HAP-1 (cell line): Measurements from ENCODE around the gene TSLP.

Experiments used
- DNase-seq, 2 experiments: peaks; one replicate each; pipeline ENCODE4 v3.0.0-alpha.2; 2016 to 2020; ENCODE audit warnings: low spot score in 2 of 2
- H3K27me3 ChIP-seq: fragments of 250-450 bp; sonication (Bioruptor Pico); 2 replicates; pipeline ENCODE4 v1.5.1; 2020; ENCODE audit warnings: low read depth, mild to moderate bottlenecking, moderate library complexity
- H3K36me3 ChIP-seq: fragments of 250-450 bp; sonication (Bioruptor Pico); replicated peaks from 2 replicates; pipeline ENCODE4 v1.5.1; 2020; ENCODE audit warnings: mild to moderate bottlenecking
- H3K4me1 ChIP-seq: fragments of 250-450 bp; sonication (Bioruptor Pico); 2 replicates; pipeline ENCODE4 v1.5.1; 2020; ENCODE audit warnings: mild to moderate bottlenecking
- H3K4me3 ChIP-seq: fragments of 250-450 bp; sonication (Bioruptor Pico); 2 replicates; pipeline ENCODE4 v1.5.1; 2020; ENCODE audit warnings: mild to moderate bottlenecking, moderate library complexity
- H3K9me3 ChIP-seq: fragments of 250-450 bp; sonication (Bioruptor Pico); 2 replicates; pipeline ENCODE4 v1.5.1; 2020; ENCODE audit warnings: mild to moderate bottlenecking, moderate library complexity
- in situ Hi-C: fragments of 300-500 bp; cut with MboI; formaldehyde crosslinking; loops from 3 replicates; pipeline ENCODE4 v1.14.3; 2020; ENCODE audit warnings: low sequenced_read_pairs, inconsistent platforms, mixed read lengths

The TSLP gene

GRCh38 chr5:111113678-111114077 lies 42.2 kb downstream of the TSLP start:
- Histone ChIP-seq H3K27me3 (no peaks in the 10 kb centered on the region), H3K4me1 (peaks cover 2% of the 10 kb centered on the region; the same call in 1 of the 2 replicates), H3K36me3 (peaks cover 60% of the 10 kb centered on the region), H3K4me3 (no peak overlapping the region), H3K9me3 (no peaks in the 10 kb centered on the region)
- in situ Hi-C loops = no loop called here
- peak in 1 of 2 experiments; percentile 41 for DNase-seq

- in situ Hi-C loops = no loop called here
- H3K9me3 ChIP-seq = no peaks in the 10 kb centered on the region
- H3K27me3 ChIP-seq = no peaks in the 10 kb centered on the region
- H3K4me3 ChIP-seq = no peak overlapping the region
- peaks cover 58% of the 10 kb centered on the region for H3K36me3 ChIP-seq
- peaks cover 2% of the 10 kb centered on the region; the same call in 1 of the 2 replicates for H3K4me1 ChIP-seq
- DNase-seq = no peak
These were observed 43.7 kb downstream of the TSLP start for GRCh38 chr5:111115229-111115628.

GRCh38 chr5:111116550-111116949 lies 45.0 kb downstream of the TSLP start:
- Histone ChIP-seq H3K4me3 (no peak overlapping the region), H3K4me1 (peaks cover 2% of the 10 kb centered on the region; the same call in 1 of the 2 replicates), H3K9me3 (no peaks in the 10 kb centered on the region), H3K36me3 (peaks cover 60% of the 10 kb centered on the region), H3K27me3 (no peaks in the 10 kb centered on the region)
- in situ Hi-C loops = no loop called here
- no peak for DNase-seq

- Histone ChIP-seq H3K27me3 (no peaks in the 10 kb centered on the region), H3K9me3 (no peaks in the 10 kb centered on the region), H3K4me1 (peaks cover 2% of the 10 kb centered on the region; the same call in 1 of the 2 replicates), H3K36me3 (peaks cover 65% of the 10 kb centered on the region), H3K4me3 (no peak overlapping the region)
- in situ Hi-C loops = no loop called here
- peak in 1 of 2 experiments; percentile 6 for DNase-seq
These were observed 45.6 kb downstream of the TSLP start for GRCh38 chr5:111117136-111117535.

- in situ Hi-C loops = no loop called here
These were observed 47.7 kb downstream of the TSLP start for GRCh38 chr5:111119221-111119620.

GRCh38 chr5:111119856-111120255 lies 48.3 kb downstream of the TSLP start:
- peaks cover 2% of the 10 kb centered on the region; the same call in 1 of the 2 replicates for H3K4me1 ChIP-seq
- DNase-seq = no peak
- H3K9me3 ChIP-seq = no peaks in the 10 kb centered on the region
- no peaks in the 10 kb centered on the region for H3K27me3 ChIP-seq
- no peak overlapping the region for H3K4me3 ChIP-seq
- in situ Hi-C loops = no loop called here
- peaks cover 61% of the 10 kb centered on the region for H3K36me3 ChIP-seq

More at GRCh38 chr5:111119221-111119620, 47.7 kb downstream of the TSLP start:
- DNase-seq = no peak
- no peak overlapping the region for H3K4me3 ChIP-seq
- H3K4me1 ChIP-seq = peaks cover 2% of the 10 kb centered on the region; the same call in 1 of the 2 replicates
- no peaks in the 10 kb centered on the region for H3K27me3 ChIP-seq
- H3K36me3 ChIP-seq = peaks cover 63% of the 10 kb centered on the region
- no peaks in the 10 kb centered on the region for H3K9me3 ChIP-seq

- no peak overlapping the region for H3K4me3 ChIP-seq
- H3K36me3 ChIP-seq = peaks cover 64% of the 10 kb centered on the region
- H3K9me3 ChIP-seq = no peaks in the 10 kb centered on the region
- in situ Hi-C loops = no loop called here
- H3K4me1 ChIP-seq = peaks cover 2% of the 10 kb centered on the region; the same call in 1 of the 2 replicates
- DNase-seq = no peak
- H3K27me3 ChIP-seq = no peaks in the 10 kb centered on the region
These were observed 49.4 kb downstream of the TSLP start for GRCh38 chr5:111120911-111121310.

GRCh38 chr5:111121926-111122325 lies 50.4 kb downstream of the TSLP start:
- H3K36me3 ChIP-seq = peaks cover 65% of the 10 kb centered on the region
- no peaks in the 10 kb centered on the region for H3K9me3 ChIP-seq

GRCh38 chr5:111122398-111122797 lies 50.9 kb downstream of the TSLP start:
- no peak for DNase-seq
- no peaks in the 10 kb centered on the region for H3K4me1 ChIP-seq
- H3K9me3 ChIP-seq = no peaks in the 10 kb centered on the region
- H3K4me3 ChIP-seq = no peak overlapping the region
- H3K27me3 ChIP-seq = no peaks in the 10 kb centered on the region
- in situ Hi-C loops = no loop called here
- H3K36me3 ChIP-seq = peaks cover 65% of the 10 kb centered on the region

More at GRCh38 chr5:111121926-111122325, 50.4 kb downstream of the TSLP start:
- Histone ChIP-seq H3K4me3 (no peak overlapping the region), H3K4me1 (no peaks in the 10 kb centered on the region; the same call in 1 of the 2 replicates), H3K27me3 (no peaks in the 10 kb centered on the region)
- in situ Hi-C loops = no loop called here
- no peak for DNase-seq

- H3K36me3 ChIP-seq = peaks cover 45% of the 10 kb centered on the region
- no peaks in the 10 kb centered on the region for H3K4me1 ChIP-seq
- no peaks in the 10 kb centered on the region for H3K9me3 ChIP-seq
- H3K4me3 ChIP-seq = no peak overlapping the region
- DNase-seq = no peak
- in situ Hi-C loops = no loop called here
- H3K27me3 ChIP-seq = no peaks in the 10 kb centered on the region
These were observed 53.3 kb downstream of the TSLP start for GRCh38 chr5:111124793-111125192.

- in situ Hi-C loops = no loop called here
- no peaks in the 10 kb centered on the region for H3K9me3 ChIP-seq
- no peaks in the 10 kb centered on the region for H3K27me3 ChIP-seq
- no peak for DNase-seq
- peaks cover 26% of the 10 kb centered on the region for H3K36me3 ChIP-seq
- no peak overlapping the region for H3K4me3 ChIP-seq
- H3K4me1 ChIP-seq = no peaks in the 10 kb centered on the region
These were observed 55.4 kb downstream of the TSLP start for GRCh38 chr5:111126896-111127295.
